ENCODE measurements around the gene CAP1. TPM values are rescaled to one million over a fixed set of nuclear protein-coding genes. Genes with fewer than 3 reads are reported as not detected.

The CAP1 gene
- total and polyA plus RNA-seq, 12 donors: 25.2 to 157 (median 55.8) TPM

DNA sequence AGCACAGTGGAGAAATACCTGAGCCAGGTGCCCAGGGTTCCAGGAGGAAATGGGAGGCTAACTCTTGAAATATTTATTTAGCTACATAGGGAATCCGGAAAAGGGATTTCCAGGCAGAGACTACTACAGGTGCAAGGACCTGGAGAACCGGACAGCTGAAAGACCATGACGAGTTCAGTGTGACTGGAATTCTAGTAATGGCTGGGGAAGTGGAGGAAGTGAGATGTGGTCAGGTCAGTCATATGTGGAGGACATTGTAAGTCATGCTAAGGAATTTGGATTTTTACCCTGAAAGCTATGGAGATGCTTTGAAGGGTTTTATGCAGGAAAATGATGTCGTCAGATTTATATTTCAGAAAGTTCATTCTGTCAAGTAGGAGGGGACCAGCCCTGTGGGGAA, 1.8 kb downstream of the CAP1 start:
- H3K27me3 ChIP-seq: no peaks in the 10 kb centered on the region
- H3K27ac ChIP-seq: peak overlapping the region in 2 of 10 donors; percentile 100
- ATAC-seq (no peak), DNase-seq (no peak)
- intact Hi-C loops (cut with DNase I): no loop called here
- H3K4me3 ChIP-seq: peak overlapping the region in 8 of 10 donors; percentile 6 to 99 (median 92)
- no peaks in the 10 kb centered on the region for H3K9me3 ChIP-seq
- TF ChIP-seq, protein P1, sequence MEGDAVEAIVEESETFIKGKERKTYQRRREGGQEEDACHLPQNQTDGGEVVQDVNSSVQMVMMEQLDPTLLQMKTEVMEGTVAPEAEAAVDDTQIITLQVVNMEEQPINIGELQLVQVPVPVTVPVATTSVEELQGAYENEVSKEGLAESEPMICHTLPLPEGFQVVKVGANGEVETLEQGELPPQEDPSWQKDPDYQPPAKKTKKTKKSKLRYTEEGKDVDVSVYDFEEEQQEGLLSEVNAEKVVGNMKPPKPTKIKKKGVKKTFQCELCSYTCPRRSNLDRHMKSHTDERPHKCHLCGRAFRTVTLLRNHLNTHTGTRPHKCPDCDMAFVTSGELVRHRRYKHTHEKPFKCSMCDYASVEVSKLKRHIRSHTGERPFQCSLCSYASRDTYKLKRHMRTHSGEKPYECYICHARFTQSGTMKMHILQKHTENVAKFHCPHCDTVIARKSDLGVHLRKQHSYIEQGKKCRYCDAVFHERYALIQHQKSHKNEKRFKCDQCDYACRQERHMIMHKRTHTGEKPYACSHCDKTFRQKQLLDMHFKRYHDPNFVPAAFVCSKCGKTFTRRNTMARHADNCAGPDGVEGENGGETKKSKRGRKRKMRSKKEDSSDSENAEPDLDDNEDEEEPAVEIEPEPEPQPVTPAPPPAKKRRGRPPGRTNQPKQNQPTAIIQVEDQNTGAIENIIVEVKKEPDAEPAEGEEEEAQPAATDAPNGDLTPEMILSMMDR (IDR thresholded peaks at IDR 0.05): no peak
- peaks cover 6 to 85% (median 72%) of the 10 kb centered on the region in 9 donors for H3K4me1 ChIP-seq
- H3K36me3 ChIP-seq: peaks cover 0 to 50% (median 0%) of the 10 kb centered on the region in 9 donors
- 65 to 74% methylated on average over 4 of the region's 4 CpGs for WGBS, 2 donors

GRCh38 chr1:40044110-40044509, 3.6 kb downstream of the CAP1 start:
- Histone ChIP-seq H3K4me3 (peak overlapping the region in 1 of 10 donors; percentile 98), H3K36me3 (peaks cover 0 to 68% (median 0%) of the 10 kb centered on the region in 9 donors), H3K4me1 (peaks cover 6 to 85% (median 69%) of the 10 kb centered on the region in 9 donors), H3K27ac (peak overlapping the region in 1 of 10 donors; percentile 100), H3K9me3 (no peaks in the 10 kb centered on the region), H3K27me3 (no peaks in the 10 kb centered on the region)
- DNase-seq (no peak), ATAC-seq (no peak)
- WGBS, 2 donors: 76 to 80% methylated on average over 3 of the region's 3 CpGs
- intact Hi-C loops (cut with DNase I): no loop called here
- TF ChIP-seq, protein P1 (IDR thresholded peaks at IDR 0.05): no peak

- Histone ChIP-seq H3K9me3 (no peaks in the 10 kb centered on the region), H3K27ac (no peak overlapping the region), H3K4me3 (no peak overlapping the region), H3K27me3 (no peaks in the 10 kb centered on the region), H3K36me3 (peaks cover 0 to 78% (median 0%) of the 10 kb centered on the region in 9 donors), H3K4me1 (peaks cover 6 to 90% (median 78%) of the 10 kb centered on the region in 9 donors)
- intact Hi-C loops (cut with DNase I): no loop called here
- no peak for DNase-seq
- TF ChIP-seq, protein P1 (IDR thresholded peaks at IDR 0.05): no peak
- ATAC-seq: no peak
- WGBS, 2 donors: 78 to 87% methylated on average over 4 of the region's 4 CpGs
Observed at GRCh38 chr1:40045182-40045581, 4.7 kb downstream of the CAP1 start.

DNA sequence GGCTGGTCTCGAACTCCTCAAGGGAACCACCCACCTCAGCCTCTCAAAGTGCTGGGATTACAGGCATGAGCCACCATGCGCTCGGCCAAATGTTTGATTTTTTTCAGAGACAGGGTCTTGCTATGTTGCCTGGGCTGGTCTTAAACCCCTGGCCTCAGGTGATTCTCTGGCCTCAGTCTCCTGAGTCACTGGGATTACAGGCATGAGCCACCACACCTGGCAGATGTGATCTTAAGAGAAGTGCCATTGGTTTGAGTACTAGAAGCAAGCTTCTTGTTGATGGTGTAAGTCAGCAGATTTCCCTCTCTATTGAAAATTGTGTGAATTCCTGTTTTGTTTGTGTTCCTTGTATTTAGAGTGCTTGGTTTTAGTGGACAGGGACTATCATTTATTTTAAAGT, 5.2 kb downstream of the CAP1 start:
- Histone ChIP-seq H3K36me3 (peaks cover 0 to 84% (median 0%) of the 10 kb centered on the region in 9 donors), H3K4me1 (peaks cover 6 to 96% (median 83%) of the 10 kb centered on the region in 9 donors), H3K9me3 (no peaks in the 10 kb centered on the region), H3K27ac (no peak overlapping the region), H3K4me3 (no peak overlapping the region), H3K27me3 (no peaks in the 10 kb centered on the region)
- ATAC-seq (no peak), DNase-seq (no peak)
- WGBS, 2 donors: 96% methylated on average over 3 of the region's 3 CpGs
- TF ChIP-seq, protein P1 (IDR thresholded peaks at IDR 0.05): no peak
- intact Hi-C loops (cut with DNase I): no loop called here
